AG04449 (cell line): Measurements from ENCODE around the gene LRRC2.

ENCODE experiments used
- CTCF ChIA-PET: fragments of 350-600 bp; formaldehyde crosslinking; extraction: SDS; loops from one replicate; lab custom pipeline; 2021; ENCODE audit warnings: antibody characterized with exemption; lab: Yijun Ruan, JAX
- POLR2A ChIA-PET: fragments of 400-600, 350-600 bp; formaldehyde crosslinking; extraction: SDS; loops from one replicate; lab custom pipeline; 2020; ENCODE audit warnings: antibody characterized with exemption, inconsistent platforms; lab: Yijun Ruan, JAX
- DNase-seq: peaks from one replicate; pipeline ENCODE4 v3.0.0-alpha.2; 2010; ENCODE audit warnings: low read depth, low spot score
- H3K4me3 ChIP-seq: 2 replicates; pipeline ENCODE4 v1.5.1; 2011; ENCODE audit warnings: low read depth, mild to moderate bottlenecking, control low read depth, low read length
- TF ChIP-seq, protein P1 (sequence below): IDR thresholded peaks from one replicate; pipeline ENCODE4 v1.5.1; 2011; ENCODE audit warnings: mild to moderate bottlenecking, moderate library complexity, low read length, control low read depth, inconsistent platforms; ENCODE audit not compliant: insufficient read depth; ENCODE audit errors: missing control alignments

The LRRC2 gene

DNA sequence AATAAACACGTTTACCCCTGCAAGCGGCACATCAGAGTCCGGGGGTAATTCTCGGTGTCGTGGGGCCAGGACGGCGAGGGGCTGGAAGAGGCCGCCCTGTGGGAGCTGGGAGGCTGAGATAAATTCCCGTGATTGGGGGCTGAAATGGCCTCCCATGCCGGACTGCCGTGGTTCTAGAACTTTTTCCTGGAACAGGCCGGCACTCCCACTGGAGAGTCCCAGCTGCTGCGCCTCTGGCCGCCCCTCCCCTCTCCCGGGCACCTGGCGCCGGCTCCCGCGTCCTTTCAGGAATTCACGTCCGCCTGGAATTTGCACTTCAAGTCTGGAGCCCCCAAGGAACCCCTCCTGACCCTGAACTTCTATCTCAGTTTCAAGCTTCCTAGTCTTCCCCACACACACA, 10.8 kb upstream of the LRRC2 start:
- TF ChIP-seq, protein P1, sequence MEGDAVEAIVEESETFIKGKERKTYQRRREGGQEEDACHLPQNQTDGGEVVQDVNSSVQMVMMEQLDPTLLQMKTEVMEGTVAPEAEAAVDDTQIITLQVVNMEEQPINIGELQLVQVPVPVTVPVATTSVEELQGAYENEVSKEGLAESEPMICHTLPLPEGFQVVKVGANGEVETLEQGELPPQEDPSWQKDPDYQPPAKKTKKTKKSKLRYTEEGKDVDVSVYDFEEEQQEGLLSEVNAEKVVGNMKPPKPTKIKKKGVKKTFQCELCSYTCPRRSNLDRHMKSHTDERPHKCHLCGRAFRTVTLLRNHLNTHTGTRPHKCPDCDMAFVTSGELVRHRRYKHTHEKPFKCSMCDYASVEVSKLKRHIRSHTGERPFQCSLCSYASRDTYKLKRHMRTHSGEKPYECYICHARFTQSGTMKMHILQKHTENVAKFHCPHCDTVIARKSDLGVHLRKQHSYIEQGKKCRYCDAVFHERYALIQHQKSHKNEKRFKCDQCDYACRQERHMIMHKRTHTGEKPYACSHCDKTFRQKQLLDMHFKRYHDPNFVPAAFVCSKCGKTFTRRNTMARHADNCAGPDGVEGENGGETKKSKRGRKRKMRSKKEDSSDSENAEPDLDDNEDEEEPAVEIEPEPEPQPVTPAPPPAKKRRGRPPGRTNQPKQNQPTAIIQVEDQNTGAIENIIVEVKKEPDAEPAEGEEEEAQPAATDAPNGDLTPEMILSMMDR: no peak
- DNase-seq: no peak
- ChIA-PET POLR2A (no interaction called here), CTCF (interaction anchor here (1.8 kb wide), 1 partner anchor 88 kb away, joined by 4 read pairs; no protein-coding TSS in a partner anchor)
- no peak overlapping the region for H3K4me3 ChIP-seq

GRCh38 chr3:46576386-46576785, 10.3 kb upstream of the LRRC2 start:
- ChIA-PET CTCF (no interaction called here), POLR2A (no interaction called here)
- no peak overlapping the region for H3K4me3 ChIP-seq
- DNase-seq: no peak
- TF ChIP-seq, protein P1: no peak

DNA sequence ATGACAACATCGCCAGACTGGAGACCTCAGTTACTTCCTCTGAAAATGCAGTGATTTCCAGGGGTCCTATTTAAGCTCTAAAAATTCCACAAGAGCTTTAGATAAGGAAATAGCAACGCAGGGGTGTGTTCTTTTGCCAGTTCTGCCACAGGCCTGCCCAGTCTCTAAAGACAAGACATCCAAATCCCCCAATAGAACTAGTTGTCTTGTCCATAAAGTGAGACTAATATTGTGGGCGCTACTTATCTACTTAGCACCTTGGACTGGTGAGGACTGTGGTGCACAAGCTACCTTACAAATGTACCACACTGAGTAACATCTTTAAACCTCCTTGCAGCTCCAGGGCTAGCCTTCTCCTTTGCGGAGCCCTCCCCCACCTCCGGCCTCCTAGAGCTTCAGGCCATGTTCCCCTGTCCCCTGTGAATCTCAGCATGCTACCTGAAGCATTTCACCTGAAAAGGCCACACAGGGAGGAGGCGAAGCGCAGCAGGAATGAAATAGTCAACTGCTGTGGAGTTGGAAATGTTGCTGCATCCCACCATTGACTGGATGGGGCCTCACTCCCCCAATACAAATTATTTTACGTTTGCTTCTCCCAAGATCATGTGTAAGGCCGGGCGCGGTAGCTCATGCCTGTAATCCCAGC, 9.6 kb upstream of the LRRC2 start:
- ChIA-PET POLR2A (no interaction called here), CTCF (no interaction called here)
- H3K4me3 ChIP-seq: no peak overlapping the region
- DNase-seq: no peak
- TF ChIP-seq, protein P1: no peak

DNA sequence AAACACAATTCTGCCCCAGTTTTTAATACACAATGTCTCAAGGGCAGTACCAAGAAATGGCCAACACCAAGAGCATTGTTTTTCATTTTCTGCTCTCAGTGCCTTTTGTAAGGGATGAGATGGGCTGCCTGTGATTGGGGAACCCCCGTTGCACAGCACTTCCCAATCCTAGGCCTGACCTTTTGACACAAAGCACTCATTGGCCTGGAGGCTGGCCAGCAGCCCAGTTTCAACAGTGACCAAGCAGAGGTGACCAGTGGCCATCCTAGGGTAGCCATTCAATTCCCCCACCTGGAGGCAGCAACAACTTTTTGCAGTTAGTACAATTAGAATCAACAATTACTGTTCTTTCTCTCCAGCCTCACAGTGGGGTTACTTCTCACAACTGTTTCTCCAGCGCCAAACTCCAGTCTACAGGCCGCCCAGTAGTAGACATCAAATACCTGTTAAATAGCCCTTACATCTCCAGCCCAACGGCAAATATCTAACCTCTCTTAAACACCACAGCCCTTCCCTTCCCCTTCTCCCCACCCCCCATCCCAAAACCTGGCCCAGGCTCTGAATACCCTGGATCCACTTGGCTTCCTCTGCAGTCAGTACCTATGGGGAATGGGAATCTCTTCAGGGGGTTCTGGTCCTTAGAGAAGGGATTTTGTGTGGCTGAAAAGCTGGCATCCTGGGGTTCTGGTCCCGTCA, 8.9 kb upstream of the LRRC2 start:
- no peak overlapping the region for H3K4me3 ChIP-seq
- DNase-seq: no peak
- ChIA-PET CTCF (no interaction called here), POLR2A (no interaction called here)
- TF ChIP-seq, protein P1: no peak

DNA sequence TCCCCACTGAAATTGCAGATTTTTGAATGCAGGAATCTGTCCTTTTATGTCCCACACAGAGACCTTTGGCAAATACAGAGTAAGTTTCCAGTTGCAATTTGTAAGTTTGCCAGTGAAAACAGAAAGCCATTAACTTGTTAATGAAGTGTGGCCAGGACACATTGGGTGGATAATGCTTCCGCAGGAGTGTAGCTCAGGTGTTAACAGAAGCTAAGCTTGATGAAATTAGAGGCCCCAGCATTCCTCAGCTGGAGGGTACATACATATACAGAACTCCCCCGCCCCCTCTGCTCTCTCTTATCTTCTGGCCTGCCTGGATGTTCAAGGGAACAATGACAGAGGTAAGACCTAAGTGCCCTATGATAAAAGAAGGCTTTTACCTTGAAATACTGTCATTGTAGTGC, 8.1 kb upstream of the LRRC2 start:
- no peak for DNase-seq
- no peak overlapping the region for H3K4me3 ChIP-seq
- TF ChIP-seq, protein P1: no peak
- ChIA-PET CTCF (no interaction called here), POLR2A (no interaction called here)

- no peak for DNase-seq
- no peak overlapping the region for H3K4me3 ChIP-seq
- TF ChIP-seq, protein P1: no peak
- POLR2A ChIA-PET: no interaction called here
- CTCF ChIA-PET: interaction anchor here (1.0 kb wide), 1 partner anchor 85 kb away, joined by 3 read pairs; no protein-coding TSS in a partner anchor
Measured at GRCh38 chr3:46573701-46574100, 7.6 kb upstream of the LRRC2 start.
